H1 (cell line): Measurements from ENCODE around the gene SLC24A3. TPM values are rescaled to one million over a fixed set of nuclear protein-coding genes. Genes with fewer than 3 reads are reported as not detected.

Source experiments
- CTCF ChIA-PET: fragments of 300-600 bp; sonication (Branson Sonifier 250); formaldehyde crosslinking; loops from one replicate; lab custom pipeline; 2021; ENCODE audit not compliant: partially characterized antibody; lab: Charles Lee
- POLR2A ChIA-PET: fragments of 300-600 bp; sonication (Branson Sonifier 250); formaldehyde crosslinking; loops from one replicate; lab custom pipeline; 2021; ENCODE audit warnings: inconsistent platforms; ENCODE audit not compliant: partially characterized antibody; lab: Charles Lee
- DNase-seq, 2 experiments: peaks; one replicate each; pipeline versions ENCODE4 v3.0.0 to v3.0.0-alpha.2; 2010 to 2022; ENCODE audit warnings: low spot score in 2 of 2, low read depth in 1 of 2, mixed read lengths in 1 of 2
- FAIRE-seq: peaks from 2 replicates; lab custom pipeline; 2011; peaks lifted over from hg19 to GRCh38; lab: Jason Lieb, UNC
- H2AFZ ChIP-seq: 2 replicates; pipeline ENCODE4 v1.8.1; 2012; ENCODE audit warnings: low read length, inconsistent platforms
- H2AK5ac ChIP-seq: 2 replicates; pipeline ENCODE4 v1.6.1; 2013; ENCODE audit warnings: low read depth, low read length
- H2BK120ac ChIP-seq: replicated peaks from 2 replicates; pipeline ENCODE3; 2013; ENCODE audit warnings: low read depth, low read length, inconsistent platforms
- H2BK12ac ChIP-seq: 2 replicates; pipeline ENCODE4 v1.6.1; 2013; ENCODE audit warnings: low read depth, low read length
- H2BK15ac ChIP-seq: 2 replicates; pipeline ENCODE4 v1.6.1; 2013; ENCODE audit warnings: low read length
- H2BK20ac ChIP-seq: 2 replicates; pipeline ENCODE4 v1.6.1; 2013; ENCODE audit warnings: low read length
- H2BK5ac ChIP-seq: 2 replicates; pipeline ENCODE4 v1.6.1; 2013; ENCODE audit warnings: low read depth, low read length
- H3K14ac ChIP-seq: 2 replicates; pipeline ENCODE4 v1.6.1; 2013; ENCODE audit warnings: inconsistent platforms; ENCODE audit not compliant: insufficient read length
- H3K18ac ChIP-seq: 2 replicates; pipeline ENCODE4 v1.6.1; 2013; ENCODE audit warnings: low read length; ENCODE audit errors: extremely low read depth
- H3K23ac ChIP-seq: 2 replicates; pipeline ENCODE4 v1.6.1; 2013; ENCODE audit warnings: inconsistent platforms; ENCODE audit not compliant: insufficient read length
- H3K23me2 ChIP-seq: 2 replicates; pipeline ENCODE4 v1.6.1; 2013; ENCODE audit warnings: low read depth, low read length
- H3K27ac ChIP-seq: 2 replicates; pipeline ENCODE4 v1.6.1; 2011; ENCODE audit warnings: low read depth, low read length, inconsistent platforms
- H3K27me3 ChIP-seq, 4 experiments: replicated peaks in 1 of 4; 1 replicate in 1 of 4; 2 replicates in 3 of 4; pipeline versions ENCODE4 v1.6.1 to v1.8.1; 2011 to 2013; ENCODE audit warnings: low read length in 3 of 4, mild to moderate bottlenecking in 3 of 4, inconsistent platforms in 2 of 4, mixed read lengths in 2 of 4, moderate library complexity in 1 of 4; ENCODE audit not compliant: control insufficient read depth in 3 of 4, insufficient read depth in 3 of 4; ENCODE audit errors: extremely low read depth in 1 of 4
- H3K36me3 ChIP-seq, 4 experiments: 2 replicates each; pipeline versions ENCODE4 v1.6.1 to v1.8.1; 2011 to 2013; ENCODE audit warnings: mild to moderate bottlenecking in 4 of 4, low read length in 3 of 4, moderate library complexity in 2 of 4, control low read depth in 1 of 4, inconsistent platforms in 1 of 4; ENCODE audit not compliant: insufficient read depth in 4 of 4, control insufficient read depth in 2 of 4
- H3K4ac ChIP-seq: replicated peaks from 2 replicates; pipeline ENCODE3; 2013; ENCODE audit warnings: low read length, low read depth, mixed read lengths, inconsistent platforms; ENCODE audit not compliant: insufficient read length
- H3K4me1 ChIP-seq, 4 experiments: replicated peaks in 1 of 4; 1 replicate in 1 of 4; 2 replicates in 3 of 4; pipeline versions ENCODE4 v1.6.1 to v1.8.1; 2011 to 2013; ENCODE audit warnings: low read length in 3 of 4, inconsistent platforms in 2 of 4, mixed read lengths in 1 of 4; ENCODE audit not compliant: insufficient read depth in 4 of 4, control insufficient read depth in 3 of 4
- H3K4me2 ChIP-seq, 2 experiments: 2 replicates each; pipeline versions ENCODE4 v1.6.1 to v1.8.1; 2011 to 2013; ENCODE audit warnings: low read depth in 2 of 2, low read length in 2 of 2, control low read depth in 1 of 2, inconsistent platforms in 1 of 2, mild to moderate bottlenecking in 1 of 2; ENCODE audit not compliant: insufficient read depth in 1 of 2
- H3K4me3 ChIP-seq, 4 experiments: fragments of 200-600, 300-600 bp in 1 of 4; sonication (generic), shearing (Covaris generic), sonication (Bioruptor Twin) in 1 of 4; 2 replicates each; pipeline versions ENCODE4 v1.5.1 to v1.8.1; 2011 to 2016; ENCODE audit warnings: low read length in 4 of 4, low read depth in 3 of 4, control low read depth in 2 of 4, inconsistent platforms in 2 of 4, mild to moderate bottlenecking in 2 of 4, mixed read lengths in 1 of 4, moderate library complexity in 1 of 4; ENCODE audit not compliant: insufficient read depth in 2 of 4; ENCODE audit errors: extremely low read depth in 1 of 4
- H3K56ac ChIP-seq: replicated peaks from 2 replicates; pipeline ENCODE3; 2013; ENCODE audit warnings: low read depth, mild to moderate bottlenecking, mixed read lengths, low read length, inconsistent platforms; ENCODE audit not compliant: insufficient read length
- H3K79me1 ChIP-seq: 2 replicates; pipeline ENCODE4 v1.6.1; 2013; ENCODE audit warnings: low read depth, low read length, control low read depth
- H3K79me2 ChIP-seq, 2 experiments: 2 replicates each; pipeline versions ENCODE4 v1.6.1 to v1.8.1; 2012 to 2013; ENCODE audit warnings: low read length in 2 of 2, mild to moderate bottlenecking in 2 of 2, inconsistent platforms in 1 of 2; ENCODE audit not compliant: insufficient read depth in 2 of 2, control insufficient read depth in 1 of 2
- H3K9ac ChIP-seq, 4 experiments: replicated peaks in 1 of 4; 1 replicate in 1 of 4; 2 replicates in 3 of 4; pipeline versions ENCODE4 v1.6.1 to v1.8.1; 2011 to 2013; ENCODE audit warnings: low read depth in 3 of 4, low read length in 3 of 4, control low read depth in 2 of 4, mild to moderate bottlenecking in 2 of 4, moderate library complexity in 2 of 4, inconsistent platforms in 1 of 4; ENCODE audit errors: extremely low read depth in 1 of 4
- H3K9me3 ChIP-seq, 2 experiments: 2 replicates each; pipeline versions ENCODE4 v1.6.1 to v1.8.1; 2012 to 2013; ENCODE audit warnings: mild to moderate bottlenecking in 2 of 2, moderate library complexity in 2 of 2, control low read depth in 1 of 2, inconsistent platforms in 1 of 2, low read depth in 1 of 2, low read length in 1 of 2, mixed read lengths in 1 of 2; ENCODE audit not compliant: insufficient read depth in 2 of 2
- H4K20me1 ChIP-seq, 2 experiments: replicated peaks in 1 of 2; 2 replicates each; pipeline versions ENCODE3 to v1.8.1; 2011 to 2013; ENCODE audit warnings: inconsistent platforms in 2 of 2, low read length in 2 of 2, mild to moderate bottlenecking in 1 of 2; ENCODE audit not compliant: insufficient read depth in 2 of 2, control insufficient read depth in 1 of 2
- H4K5ac ChIP-seq: 2 replicates; pipeline ENCODE4 v1.6.1; 2013; ENCODE audit warnings: low read length, low read depth, mixed read lengths, inconsistent platforms; ENCODE audit not compliant: insufficient read length
- H4K8ac ChIP-seq: 2 replicates; pipeline ENCODE4 v1.8.0; 2013; ENCODE audit warnings: mild to moderate bottlenecking, moderate library complexity, low read length, inconsistent platforms; ENCODE audit not compliant: insufficient read depth; ENCODE audit errors: extremely low read depth
- H4K91ac ChIP-seq: replicated peaks from 2 replicates; pipeline ENCODE3; 2013; ENCODE audit warnings: low read length, mixed read lengths, inconsistent platforms; ENCODE audit not compliant: insufficient read length
- EP300 ChIP-seq, 2 experiments: IDR thresholded peaks; 1 replicate in 1 of 2; 2 replicates in 1 of 2; pipeline ENCODE4 v1.6.1; 2011 to 2012; ENCODE audit warnings: low read depth in 2 of 2, low read length in 2 of 2, mild to moderate bottlenecking in 2 of 2, borderline replicate concordance in 1 of 2, inconsistent platforms in 1 of 2, moderate library complexity in 1 of 2
- KDM5A ChIP-seq: fragments of 200-600 bp; IDR thresholded peaks from 2 replicates; pipeline ENCODE4 v1.7.1; 2012; ENCODE audit warnings: mild to moderate bottlenecking, low read length, inconsistent platforms, mixed read lengths
- PHF8 ChIP-seq: fragments of 200-600 bp; sonication (generic); conservative IDR thresholded peaks from 2 replicates; pipeline ENCODE4 v1.7.1; 2012; ENCODE audit warnings: low read depth, mild to moderate bottlenecking, inconsistent platforms, low read length, moderate library complexity
- RBBP5 ChIP-seq: IDR thresholded peaks from 2 replicates; pipeline ENCODE4 v1.7.1; 2012; ENCODE audit warnings: low read depth, mild to moderate bottlenecking, inconsistent platforms, low read length, moderate library complexity, borderline replicate concordance
- RXRA ChIP-seq: IDR thresholded peaks from 2 replicates; pipeline ENCODE4 v1.6.1; 2011; ENCODE audit warnings: low read depth, mild to moderate bottlenecking, low read length, moderate library complexity; ENCODE audit not compliant: insufficient read depth
- SAP30 ChIP-seq: fragments of 300-600 bp; sonication (generic); IDR thresholded peaks from 2 replicates; pipeline ENCODE4 v1.7.1; 2012; ENCODE audit warnings: low read length, moderate library complexity, mild to moderate bottlenecking, inconsistent platforms; ENCODE audit not compliant: insufficient read depth, insufficient replicate concordance
- SIN3A ChIP-seq, 2 experiments: IDR thresholded peaks in 1 of 2; conservative IDR thresholded peaks in 1 of 2; 2 replicates each; pipeline ENCODE4 v1.6.1; 2011 to 2012; ENCODE audit warnings: low read length in 2 of 2, improper control_type of control experiment in 1 of 2, low read depth in 1 of 2, mild to moderate bottlenecking in 1 of 2
- SIRT6 ChIP-seq: IDR thresholded peaks from one replicate; pipeline ENCODE4 v1.7.1; 2012; ENCODE audit warnings: low read length, inconsistent platforms
- TCF12 ChIP-seq: IDR thresholded peaks from 2 replicates; pipeline ENCODE4 v1.6.1; 2011; ENCODE audit warnings: low read depth, mild to moderate bottlenecking, low read length
- WGBS, 2 experiments: shearing (Covaris generic) in 1 of 2; methylation state at CpG; one replicate each; pipeline versions ENCODE4 v1.1.6 to v1.1.7; 2013 to 2015; ENCODE audit warnings: low lambda C conversion rate in 2 of 2, mixed read lengths in 2 of 2, inconsistent platforms in 1 of 2, low coverage in 1 of 2, missing lambda C conversion rate in 1 of 2; ENCODE audit not compliant: insufficient replicate concordance in 2 of 2, insufficient coverage in 1 of 2, insufficient read length in 1 of 2; ENCODE audit errors: extremely low coverage in 1 of 2, missing lambda C conversion rate in 1 of 2; 5-methylcytosine and 5-hydroxymethylcytosine counted together
- polyA plus RNA-seq, 7 experiments: library from polyadenylated mRNA; depleted of rRNA in 3 of 7; stranded (reverse) in 5 of 7; unstranded in 2 of 7; fragments of >200 nt in 5 of 7; fragments of 200-250 nt in 2 of 7; gene quantifications; 1 replicate in 5 of 7; 2 replicates in 1 of 7; 4 replicates in 1 of 7; pipeline versions ENCODE4 v1.2.1 to v1.2.3, GENCODE V29; 2011 to 2013; ENCODE audit warnings: missing spikeins in 2 of 7, mixed read lengths in 2 of 7
- total RNA-seq: library from RNA; stranded (reverse); fragmentation: NEBNext Ultra II Directional; extraction: Animal tissue kit (Norgen Biotek cat#: 25700); gene quantifications from 2 replicates; pipeline ENCODE4 v1.2.1, GENCODE V29; 2021

Gene SLC24A3
- total and polyA plus RNA-seq, 2 of the 8 experiments (the other 6 are each of a cell fraction or from before 2014, with no cell fraction given), result 4.5 to 6.3 TPM

- WGBS, 2 experiments, result 94% methylated on average over 7 of the region's 7 CpGs; no CpG with 5 or more reads in 1 of the 2 experiments
- H3K9ac ChIP-seq, result no peak overlapping the region
- no peak overlapping the region for H3K27ac ChIP-seq
- H4K20me1 ChIP-seq, result no peaks in the 10 kb centered on the region
- no peak overlapping the region for H3K18ac ChIP-seq
- H3K23ac ChIP-seq, result no peak overlapping the region
- no peak overlapping the region for H3K4me2 ChIP-seq
- TF ChIP-seq RXRA, result no peak
- no peak for TF ChIP-seq SIRT6
- no peak for TF ChIP-seq PHF8
- TF ChIP-seq KDM5A, result no peak
- no peak for TF ChIP-seq TCF12
- TF ChIP-seq EP300 (IDR thresholded peaks at IDR 0.05; ENCODE audit: borderline replicate concordance in 1 of 2, low read depth in 2 of 2, low read length in 2 of 2), result no peak
- no peak for TF ChIP-seq RBBP5
- no peak for TF ChIP-seq SAP30
- TF ChIP-seq SIN3A (conservative IDR thresholded peaks at IDR 0.05 in 1 of 2, IDR thresholded peaks at IDR 0.05 in 1 of 2; ENCODE audit: low read depth in 1 of 2, low read length in 2 of 2), result no peak
- no peak overlapping the region for H4K91ac ChIP-seq
- no peaks in the 10 kb centered on the region for H3K27me3 ChIP-seq
- ChIA-PET CTCF (interaction anchor here (0.5 to 9.5 kb wide), 6 partner anchors 23 to 587 kb away, joined by 3 to 85 read pairs (median 6); no protein-coding TSS in a partner anchor), POLR2A (interaction anchor here (0.7 kb wide), 1 partner anchor 430 kb away, joined by 3 read pairs; no protein-coding TSS in a partner anchor)
- DNase-seq, result no peak
- H3K4me3 ChIP-seq, result no peak overlapping the region
- H4K5ac ChIP-seq, result no peak overlapping the region
- H2BK5ac ChIP-seq, result no peak overlapping the region
- H4K8ac ChIP-seq, result no peak overlapping the region
- H2AFZ ChIP-seq, result no peak overlapping the region
- H3K23me2 ChIP-seq, result no peaks in the 10 kb centered on the region; the same call in 1 of the 2 replicates
- no peak overlapping the region for H2BK12ac ChIP-seq
- H3K79me2 ChIP-seq, result no peaks in the 10 kb centered on the region
- peaks cover 0 to 9% (median 1%) of the 10 kb centered on the region in 4 experiments; a peak in 2 of 7 replicates for H3K4me1 ChIP-seq
- FAIRE-seq, result no peak
- no peaks in the 10 kb centered on the region for H3K79me1 ChIP-seq
- no peak overlapping the region for H2BK120ac ChIP-seq
- no peaks in the 10 kb centered on the region for H3K36me3 ChIP-seq
- H2BK15ac ChIP-seq, result no peak overlapping the region
- no peak overlapping the region for H3K4ac ChIP-seq
- H3K14ac ChIP-seq, result no peak overlapping the region
- no peaks in the 10 kb centered on the region for H3K9me3 ChIP-seq
- H3K56ac ChIP-seq, result no peak overlapping the region
- H2AK5ac ChIP-seq, result no peak overlapping the region
- H2BK20ac ChIP-seq, result no peak overlapping the region
These were observed 447.0 kb downstream of the SLC24A3 start for GRCh38 chr20:19659448-19659847.
